ENCODE results near the gene TOR1A.
A peak's percentile ranks its signal among the peaks of the same experiment; 100 is the strongest.
"Not testable (repeated sequence)": the region's sequence is repeated elsewhere in the genome, so short reads cannot be mapped to it uniquely, and the experiment has no call there.

The TOR1A gene

GRCh38 chr9:129779560-129780190 lies 44.3 kb downstream of the TOR1A start:
- no peak for DNase-seq

GRCh38 chr9:129778469-129778868 lies 45.5 kb downstream of the TOR1A start:
- DNase-seq, result no peak

GRCh38 chr9:129777769-129778130 lies 46.2 kb downstream of the TOR1A start:
- DNase-seq, result no peak

DNA sequence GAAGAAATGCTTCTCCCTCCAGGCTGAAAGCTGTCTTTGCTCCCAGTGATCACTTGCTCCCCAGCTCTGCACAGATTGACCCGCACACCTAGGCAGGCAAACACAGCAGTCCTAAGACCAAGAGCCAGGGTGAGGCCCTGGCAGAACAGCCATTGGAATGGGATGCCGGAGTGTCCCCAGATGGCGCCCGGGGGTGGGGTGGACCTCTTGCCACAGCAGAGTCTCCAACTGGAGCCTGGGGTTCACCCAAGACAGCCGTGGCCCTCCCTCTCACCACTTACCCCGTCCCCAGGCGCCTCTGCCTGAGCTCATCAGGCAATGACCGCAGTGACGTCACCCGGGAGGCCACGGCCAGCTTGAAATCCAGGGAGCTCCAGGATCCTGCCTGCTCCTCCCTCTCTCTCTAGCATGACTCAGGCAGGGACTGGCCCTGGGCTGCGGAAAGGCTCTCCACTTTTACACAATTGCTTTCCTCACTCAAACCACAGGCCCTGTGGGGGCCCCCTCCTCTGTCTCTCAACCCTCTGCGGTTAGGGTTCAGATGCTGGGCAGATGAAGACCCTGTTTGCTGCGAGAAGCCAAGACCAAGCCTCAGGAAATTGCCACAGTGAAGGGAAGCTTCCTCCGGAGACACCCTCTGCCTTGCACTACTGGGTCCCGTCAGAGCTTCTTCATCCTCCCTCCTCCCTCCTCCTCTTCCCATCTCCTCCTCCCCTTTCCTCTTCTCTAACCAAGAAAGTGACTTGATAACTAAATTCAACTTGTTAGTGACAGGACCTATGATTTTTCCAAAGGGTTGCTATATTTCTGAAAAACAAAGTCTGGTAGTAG lies 46.8 kb downstream of the TOR1A start:
- DNase-seq, result peak; percentile 93

GRCh38 chr9:129776566-129776937 lies 47.4 kb downstream of the TOR1A start:
- peak; percentile 10 for DNase-seq

GRCh38 chr9:129776096-129776495 lies 47.8 kb downstream of the TOR1A start:
- DNase-seq, result not testable (repeated sequence)

DNA sequence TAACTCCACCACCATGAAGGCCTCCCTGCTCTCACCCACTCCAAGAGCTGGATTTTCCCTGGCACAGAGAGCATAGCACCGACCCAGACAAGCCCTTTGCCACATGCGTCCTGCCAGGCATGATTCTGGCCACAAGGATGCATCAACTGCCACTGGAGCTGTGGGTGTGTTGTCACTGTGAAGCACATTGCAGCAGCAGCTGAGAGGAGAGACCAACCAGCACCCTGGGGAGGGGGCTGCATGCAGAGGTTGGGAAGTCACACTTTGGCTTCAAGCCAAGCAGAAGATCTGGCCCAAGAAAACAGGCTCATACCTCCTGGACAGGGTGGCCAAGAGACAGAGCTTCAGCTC lies 48.5 kb downstream of the TOR1A start:
- no peak for DNase-seq

GRCh38 chr9:129774791-129775447 lies 49.0 kb downstream of the TOR1A start:
- DNase-seq, result no peak

GRCh38 chr9:129773262-129774048 lies 50.5 kb downstream of the TOR1A start:
- DNase-seq, result peak; percentile 63

DNA sequence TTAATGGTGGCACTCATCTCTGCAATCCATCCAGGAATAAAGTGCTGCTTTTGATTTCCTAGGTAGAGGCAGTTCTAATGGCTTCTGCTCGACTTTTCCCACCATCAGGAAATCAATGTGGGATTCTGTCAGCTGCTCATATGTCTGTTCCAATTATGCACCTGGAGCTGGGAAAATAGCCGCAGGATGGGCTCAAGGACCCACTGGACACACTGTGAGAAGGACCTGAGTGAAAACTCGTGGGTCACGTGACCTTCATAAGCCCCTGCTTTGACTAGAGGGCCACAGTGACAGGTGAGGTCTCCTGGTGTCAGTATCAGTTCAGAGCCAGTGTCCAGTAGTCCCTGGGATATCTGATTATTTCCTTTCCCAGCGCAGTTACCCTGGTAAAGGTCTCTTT lies 53.2 kb downstream of the TOR1A start:
- DNase-seq, result no peak

DNA sequence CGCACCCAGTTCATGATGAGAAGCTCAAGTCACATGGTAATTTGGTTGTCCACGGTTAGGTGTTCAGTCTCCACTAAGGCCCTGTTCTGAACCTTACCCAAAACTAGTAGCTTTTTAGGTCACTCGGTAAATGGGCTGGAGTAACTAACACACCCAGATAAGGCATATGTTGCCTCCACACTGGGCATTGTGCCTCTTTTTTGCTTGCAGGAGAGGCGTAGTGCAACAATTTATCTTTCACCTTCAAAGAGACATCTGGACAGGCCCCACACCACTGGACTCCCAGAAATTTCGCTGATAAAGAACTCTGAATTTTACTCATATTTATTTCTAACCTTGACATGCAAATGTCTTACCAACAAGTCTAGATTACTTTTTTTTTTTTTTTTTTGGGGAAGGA lies 54.3 kb downstream of the TOR1A start:
- no peak for DNase-seq

DNA sequence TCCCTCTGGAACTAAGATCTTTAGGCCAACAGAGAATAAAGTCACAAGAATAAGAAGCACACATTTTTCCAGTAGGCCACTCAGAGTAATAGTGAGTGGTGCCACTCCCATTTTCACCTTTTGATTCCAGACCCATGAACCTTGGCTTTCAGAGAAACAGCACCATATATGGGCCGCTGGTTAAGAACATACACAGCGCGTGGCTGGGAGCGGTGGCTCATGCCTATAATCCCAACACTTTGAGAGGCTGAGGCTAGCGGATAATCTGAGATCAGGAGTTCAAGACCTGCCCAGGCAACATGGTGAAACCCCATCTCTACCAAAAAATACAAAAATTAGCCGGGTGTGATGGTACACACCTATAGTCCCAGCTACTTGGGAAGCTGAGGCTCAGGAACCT lies 55.5 kb downstream of the TOR1A start:
- no peak for DNase-seq

- no peak for DNase-seq
Observed at GRCh38 chr9:129765764-129766317, 58.1 kb downstream of the TOR1A start.

DNA sequence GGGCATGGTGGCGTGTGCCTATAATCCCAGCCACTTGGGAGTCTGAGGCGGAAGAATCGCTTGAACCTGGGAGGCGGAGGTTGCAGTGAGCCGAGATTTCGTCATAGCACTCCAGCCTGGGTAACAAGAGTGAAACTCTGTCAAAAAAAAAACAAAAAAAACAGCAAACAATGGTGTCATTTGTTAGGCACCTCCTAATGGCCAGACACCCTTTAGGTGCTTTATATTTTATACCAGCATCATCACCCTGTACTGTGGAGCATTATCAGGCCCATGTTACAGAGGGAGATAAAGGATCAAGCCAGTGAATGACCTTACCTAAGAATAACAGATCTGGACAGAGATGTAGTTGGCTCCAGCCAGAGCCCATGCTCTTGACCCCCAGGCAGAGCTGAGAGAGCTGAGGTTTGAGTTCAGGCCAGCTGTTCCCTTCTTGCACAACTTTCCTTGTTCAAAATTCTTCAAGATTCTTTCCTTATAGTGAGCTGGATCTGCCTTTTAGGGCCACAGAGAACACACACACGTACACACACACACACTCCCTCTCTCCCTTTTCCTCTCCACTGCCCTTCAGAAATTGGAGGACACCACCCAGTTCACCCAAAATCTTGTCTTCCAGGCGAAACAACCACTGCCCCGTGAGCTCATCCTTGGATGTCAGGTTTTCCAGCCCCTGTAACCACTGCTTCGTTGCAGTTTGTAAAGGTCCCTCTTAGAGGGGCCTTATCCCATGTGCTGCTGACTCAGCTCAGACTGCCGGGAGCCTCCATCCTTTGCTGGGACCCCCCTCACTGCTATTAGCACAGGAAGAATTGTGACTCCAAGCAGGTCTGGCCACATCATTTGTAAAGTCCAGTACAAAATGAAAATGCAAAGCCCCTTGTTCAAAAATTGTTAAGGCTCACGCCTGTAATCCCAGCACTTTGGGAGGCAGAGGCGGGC lies 60.7 kb downstream of the TOR1A start:
- no peak for DNase-seq
